K562 (cell line): ENCODE measurements around the gene CCN6.
"Not testable (repeated sequence)": the region's sequence is repeated elsewhere in the genome, so short reads cannot be mapped to it uniquely, and the experiment has no call there.

Experiments used
- BCL6 ChIP-seq: fragments of 250-450 bp; sonication (Bioruptor Pico); IDR thresholded peaks from 2 replicates; pipeline ENCODE4 v1.4.0; 2020
- NBN ChIP-seq: fragments of 450-650 bp; IDR thresholded peaks from 2 replicates; pipeline ENCODE4 v1.6.1; 2016; ENCODE audit warnings: low read depth, mild to moderate bottlenecking
- PATZ1 ChIP-seq: fragments of 250-450 bp; sonication (Bioruptor Pico); IDR thresholded peaks from 2 replicates; pipeline ENCODE4 v1.5.0; 2020; ENCODE audit warnings: mild to moderate bottlenecking, borderline replicate concordance
- SAFB2 ChIP-seq: fragments of 200-400 bp; formaldehyde crosslinking; IDR thresholded peaks from 2 replicates; pipeline ENCODE4 v1.6.1; 2018; ENCODE audit warnings: borderline replicate concordance, low read length, low read depth, moderate library complexity; ENCODE audit not compliant: severe bottlenecking
- SIN3A ChIP-seq, 2 experiments: fragments of 150-350 bp in 1 of 2; IDR thresholded peaks; 2 replicates each; pipeline ENCODE4 v1.6.1; 2011 to 2016; ENCODE audit warnings: borderline replicate concordance in 2 of 2, low read depth in 2 of 2, low read length in 2 of 2, mild to moderate bottlenecking in 2 of 2, moderate library complexity in 2 of 2; ENCODE audit not compliant: control insufficient read depth in 1 of 2
- SRSF3 ChIP-seq: fragments of 200-400 bp; formaldehyde crosslinking; IDR thresholded peaks from 2 replicates; pipeline ENCODE4 v1.6.1; 2016; ENCODE audit warnings: mild to moderate bottlenecking, low read length, moderate library complexity; ENCODE audit not compliant: insufficient read depth
- ZNF263 ChIP-seq: sonication (generic); formaldehyde crosslinking; IDR thresholded peaks from 2 replicates; pipeline ENCODE4 v1.8.0; 2022; ENCODE audit warnings: mild to moderate bottlenecking, missing genetic modification reagents, borderline replicate concordance

- not testable (repeated sequence) for TF ChIP-seq NBN; BCL6; SIN3A (IDR thresholded peaks at IDR 0.05; ENCODE audit: borderline replicate concordance in 2 of 2, control insufficient read depth in 1 of 2, low read depth in 2 of 2, low read length in 2 of 2); PATZ1 (CRISPR knock-in tag); ZNF263 (CRISPR knock-in tag); SAFB2; SRSF3
Observed at GRCh38 chr6:112047523-112047922, 6.4 kb upstream of the CCN6 start.
